NCI-H2227 (cell line): ENCODE data around the gene LIPC.
A peak's percentile ranks its signal among the peaks of the same experiment; 100 is the strongest.

ENCODE experiments used
- DNase-seq: peaks from one replicate; lab custom pipeline; 2025; ENCODE audit not compliant: unreplicated experiment; lab: John Stamatoyannopoulos, UW

LIPC gene

DNA sequence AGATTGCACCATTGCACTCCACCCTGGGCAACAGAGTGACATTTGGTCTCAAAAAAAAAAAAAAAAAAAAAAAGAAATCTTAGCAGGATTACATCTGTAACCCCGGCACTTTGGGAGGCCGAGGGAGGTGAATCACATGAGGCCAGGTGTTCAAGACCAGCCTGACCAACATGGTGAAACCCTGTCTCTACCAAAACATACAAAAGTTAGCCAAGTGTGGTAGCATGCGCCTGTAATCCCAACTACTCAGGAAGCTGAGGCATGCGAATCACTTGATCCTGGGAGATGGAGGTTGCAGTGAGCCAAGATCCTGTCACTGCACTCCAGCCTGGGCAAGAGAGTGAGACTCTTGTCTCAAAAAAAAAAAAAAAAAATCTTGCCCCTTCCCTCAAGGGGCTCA is 40.4 kb downstream of the LIPC start:
- DNase-seq, result no peak

DNA sequence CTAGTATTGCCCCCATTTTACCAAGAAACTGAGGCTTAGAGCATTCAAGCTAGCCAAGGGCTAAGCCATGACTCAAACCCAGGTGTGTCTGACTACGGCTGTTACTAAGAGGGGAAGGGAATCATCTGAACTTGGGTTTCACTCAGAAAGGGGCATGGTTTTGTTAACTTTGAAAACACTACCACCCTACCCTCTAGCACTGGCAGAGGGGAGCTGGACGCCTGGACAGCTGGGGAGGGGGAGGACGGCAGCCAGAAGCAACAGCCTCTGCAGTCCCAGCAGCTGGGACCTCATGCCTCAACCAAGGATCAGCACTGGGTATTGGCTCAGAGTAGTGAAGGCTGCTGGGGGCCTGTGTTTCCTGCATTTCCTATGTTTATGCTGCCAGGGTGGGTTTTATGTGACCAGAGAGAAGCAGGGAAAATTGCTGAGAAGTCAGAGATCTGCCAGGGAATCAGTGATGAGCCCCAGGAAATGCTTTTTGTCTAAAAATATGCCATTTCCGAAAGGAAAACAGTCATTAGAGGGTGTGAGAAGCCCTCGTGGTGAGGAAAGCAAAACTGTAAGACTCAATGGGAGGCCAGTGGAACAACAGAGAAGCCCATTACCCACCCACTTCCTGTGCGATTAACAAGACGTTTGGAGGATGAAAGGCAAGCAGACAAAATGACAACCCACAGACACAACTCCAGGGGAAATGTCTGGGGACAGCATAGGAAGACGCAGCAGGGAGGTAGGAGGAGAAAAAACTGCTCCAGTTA is 41.2 kb downstream of the LIPC start:
- DNase-seq, result peak; percentile 51

DNA sequence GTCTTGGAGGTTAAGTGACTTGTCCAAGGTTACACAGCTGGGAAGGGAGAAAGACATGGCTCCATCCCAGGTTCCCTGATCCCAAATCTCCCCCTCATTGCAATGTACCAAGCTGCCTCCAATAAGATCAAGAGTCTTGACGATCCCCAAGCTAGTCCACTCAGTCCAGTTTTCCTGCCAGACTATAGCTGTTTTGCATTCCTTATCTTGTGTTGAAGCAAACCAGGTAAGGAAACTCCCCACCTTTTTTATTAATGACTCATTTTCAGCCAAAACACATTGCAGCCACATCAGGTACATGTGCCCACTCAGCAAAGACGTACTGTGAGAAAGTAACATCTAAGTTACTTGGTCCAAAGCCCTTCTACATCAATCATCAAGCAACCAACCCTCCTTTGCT is 41.9 kb downstream of the LIPC start:
- DNase-seq, result no peak

DNA sequence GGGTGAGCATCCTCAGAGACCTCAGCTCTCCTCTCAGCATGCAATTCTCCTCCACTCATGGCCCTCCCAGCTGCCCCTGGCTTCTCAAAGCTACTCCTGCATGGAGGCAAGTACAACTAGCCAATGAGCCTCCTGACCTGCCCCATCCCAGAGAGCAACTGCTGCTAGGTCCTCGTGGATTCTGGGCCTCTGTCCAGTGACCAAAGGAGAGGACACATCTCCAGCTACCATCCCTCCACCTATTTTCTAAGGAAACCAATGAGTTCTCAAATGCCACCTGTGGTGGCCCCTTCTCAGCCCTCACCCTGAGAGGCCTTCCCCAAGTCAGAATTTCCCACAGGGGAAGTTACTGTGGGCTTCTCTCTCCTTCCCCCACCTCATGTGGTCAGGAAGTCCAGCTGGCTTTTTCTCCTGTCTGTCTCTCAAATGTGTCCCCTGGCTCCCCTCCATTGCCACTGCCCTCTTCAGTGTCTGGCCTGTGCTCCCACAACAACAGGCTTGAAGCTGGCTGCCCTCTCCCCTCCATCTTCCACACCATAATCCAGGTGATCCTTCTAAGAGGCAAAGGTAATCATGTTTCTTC is 43.0 kb downstream of the LIPC start:
- no peak for DNase-seq

DNA sequence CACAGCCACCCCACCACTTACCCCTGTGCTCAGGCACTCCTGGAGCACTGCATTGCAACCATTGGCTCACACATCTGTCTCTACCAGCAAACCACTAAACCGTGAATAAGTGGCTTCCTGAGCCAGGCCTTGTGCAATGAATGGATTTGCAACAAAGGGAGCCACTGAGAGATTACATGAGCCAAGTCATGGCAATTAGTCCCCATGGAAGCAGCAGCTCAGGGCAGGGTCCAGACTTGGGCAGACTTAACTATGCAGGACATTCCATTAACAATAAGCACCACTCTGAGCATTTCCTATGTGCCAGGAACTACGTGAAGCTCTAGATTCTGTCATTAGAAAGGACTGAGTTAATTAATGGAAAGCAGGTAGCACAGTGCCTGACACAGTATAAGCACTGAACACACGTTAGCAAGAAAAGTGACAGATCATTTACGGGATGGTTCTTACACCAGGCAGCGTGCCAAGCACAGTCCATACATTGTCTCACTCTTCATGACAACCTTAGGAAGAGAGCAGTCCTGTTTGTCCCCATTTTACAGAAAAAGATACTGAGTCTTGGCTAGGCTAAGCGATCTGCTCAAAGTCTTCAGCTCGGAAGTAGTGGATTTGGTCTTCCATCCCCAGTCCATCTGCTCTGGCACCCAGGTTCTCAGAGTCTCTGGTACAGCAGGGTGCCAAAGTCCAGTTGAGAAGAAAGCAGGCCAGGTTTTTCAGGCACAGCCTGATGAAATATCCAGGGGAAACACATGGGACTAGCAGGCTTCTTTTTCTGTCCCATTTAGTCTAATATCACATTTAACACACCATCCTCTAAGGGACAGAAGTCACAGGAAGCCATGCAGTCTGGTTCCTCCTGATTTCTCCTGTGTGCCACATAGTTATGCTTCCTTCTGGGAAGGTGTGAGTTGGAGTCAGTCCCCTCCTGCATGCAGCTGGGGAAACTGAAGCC is 44.1 kb downstream of the LIPC start:
- no peak for DNase-seq

DNA sequence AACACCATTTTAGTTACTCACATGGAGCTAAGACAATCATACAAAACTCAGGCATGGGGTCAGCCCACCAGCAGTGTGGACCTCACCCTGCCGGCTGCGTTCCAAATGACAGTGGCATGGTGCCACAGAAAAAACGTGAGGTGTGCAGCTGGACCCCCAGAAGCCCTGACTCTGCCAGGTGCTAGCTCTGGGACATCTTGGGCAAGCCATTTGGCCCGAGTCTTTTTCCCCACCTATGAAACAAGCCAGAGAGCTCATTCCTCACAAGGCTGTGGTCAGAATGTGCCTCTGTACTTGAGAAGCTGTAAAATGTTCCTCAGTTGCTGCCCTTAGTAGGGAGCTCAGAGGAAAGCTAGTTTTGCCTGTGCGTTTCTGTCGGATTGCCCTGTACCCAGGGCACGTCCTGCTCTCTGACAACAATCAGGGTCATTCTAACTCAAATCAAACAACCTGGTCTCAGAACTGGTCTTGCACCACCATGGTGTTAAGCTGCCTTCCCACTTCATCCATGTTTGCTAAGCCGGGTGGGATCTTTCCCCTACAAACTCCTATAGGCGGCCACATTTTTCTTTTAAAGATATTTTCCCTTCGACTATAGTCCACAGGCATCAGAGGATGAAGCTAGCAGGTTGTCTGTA is 44.9 kb downstream of the LIPC start:
- no peak for DNase-seq

DNA sequence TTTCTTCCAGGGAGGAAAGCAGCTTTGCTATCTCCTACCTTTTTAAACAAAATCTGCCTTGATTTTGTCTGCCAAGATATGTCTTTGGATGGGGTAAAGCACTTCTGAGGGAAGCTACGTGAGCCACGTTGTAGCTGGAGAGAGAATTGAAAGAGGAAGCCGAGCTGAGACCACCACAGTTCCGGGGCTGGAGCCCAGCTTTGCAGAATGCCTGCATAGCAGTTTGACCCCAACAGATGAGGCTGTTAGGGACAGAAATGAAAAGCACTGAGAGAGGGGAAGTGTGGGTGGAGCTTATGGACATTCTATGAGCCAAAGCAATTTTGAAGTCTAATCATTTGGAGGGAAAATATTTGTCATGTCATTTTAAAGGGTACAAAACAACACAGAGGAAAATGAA is 45.4 kb downstream of the LIPC start:
- DNase-seq, result no peak

DNA sequence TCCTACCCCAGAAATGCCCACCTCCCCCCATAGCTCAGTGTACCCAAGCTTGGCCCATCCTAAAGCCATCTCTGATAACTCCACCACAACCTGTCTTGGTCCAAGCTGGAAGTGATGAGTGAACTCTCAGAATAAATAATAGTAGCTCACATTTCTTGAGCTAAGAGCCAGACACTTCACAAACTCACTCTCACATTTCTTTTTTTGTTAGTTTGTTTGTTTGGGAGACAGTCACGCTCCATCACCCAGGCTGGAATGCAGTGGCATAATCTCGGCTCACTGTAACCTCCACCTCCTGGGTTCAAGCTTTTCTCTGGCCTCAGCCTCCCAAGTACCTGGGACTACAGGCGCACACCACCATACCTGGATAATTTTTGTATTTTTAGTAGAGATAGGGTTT is 46.2 kb downstream of the LIPC start:
- no peak for DNase-seq

DNA sequence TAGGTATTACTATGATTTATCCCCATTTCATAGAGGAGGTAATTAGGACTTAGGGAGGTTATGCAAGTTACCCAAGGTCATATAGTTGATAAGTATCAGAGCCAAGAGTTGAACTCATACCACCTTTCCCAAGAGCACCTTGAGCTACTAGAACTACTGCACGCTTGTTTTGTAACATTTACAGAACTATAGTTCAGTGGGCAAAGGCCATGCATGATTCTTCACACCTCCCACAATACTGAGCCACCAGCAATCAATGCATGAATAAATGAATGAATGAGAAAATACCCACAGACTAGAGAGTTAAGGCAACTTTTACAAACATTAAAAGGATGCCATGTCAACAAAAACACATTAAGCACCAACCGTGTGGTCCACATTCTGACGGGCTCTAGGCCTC is 46.8 kb downstream of the LIPC start:
- no peak for DNase-seq

DNA sequence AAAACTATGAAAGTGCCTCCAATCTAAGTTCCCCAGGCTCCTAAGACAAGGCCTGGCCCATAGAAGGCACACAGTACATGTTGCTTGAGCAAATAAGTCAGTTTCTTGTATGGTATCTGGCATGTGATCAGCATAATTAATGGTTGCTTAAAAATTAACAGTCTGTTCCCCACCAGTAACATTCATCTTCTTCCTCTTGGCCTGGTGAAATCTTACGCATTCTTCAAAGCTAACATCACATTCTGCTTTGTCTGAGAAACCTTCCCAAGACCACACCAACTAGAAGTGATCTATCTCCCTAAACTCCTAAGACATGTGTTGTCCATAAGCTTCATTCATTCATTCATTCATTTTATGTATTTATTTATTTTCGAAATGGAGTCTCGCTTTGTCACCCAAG is 48.1 kb downstream of the LIPC start:
- DNase-seq, result no peak

DNA sequence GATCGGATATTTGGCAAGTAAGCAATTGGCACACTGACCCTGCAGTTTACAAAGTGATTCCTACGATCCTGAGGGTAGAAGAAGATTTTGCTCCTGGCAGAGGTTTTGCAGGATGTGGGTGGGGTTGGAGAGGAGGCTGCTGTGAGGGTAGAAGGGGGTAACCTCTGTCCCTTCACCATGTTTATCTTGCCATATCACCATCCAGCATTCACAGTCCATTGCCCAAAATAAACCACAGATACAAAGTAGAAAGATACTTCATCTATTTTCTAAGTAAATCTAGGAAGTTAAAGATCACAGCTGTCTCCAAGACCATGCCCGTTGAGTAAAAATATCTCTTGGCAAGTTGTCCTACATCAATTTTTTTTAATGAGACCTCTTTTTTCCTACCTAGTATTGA is 51.6 kb downstream of the LIPC start:
- DNase-seq, result no peak

DNA sequence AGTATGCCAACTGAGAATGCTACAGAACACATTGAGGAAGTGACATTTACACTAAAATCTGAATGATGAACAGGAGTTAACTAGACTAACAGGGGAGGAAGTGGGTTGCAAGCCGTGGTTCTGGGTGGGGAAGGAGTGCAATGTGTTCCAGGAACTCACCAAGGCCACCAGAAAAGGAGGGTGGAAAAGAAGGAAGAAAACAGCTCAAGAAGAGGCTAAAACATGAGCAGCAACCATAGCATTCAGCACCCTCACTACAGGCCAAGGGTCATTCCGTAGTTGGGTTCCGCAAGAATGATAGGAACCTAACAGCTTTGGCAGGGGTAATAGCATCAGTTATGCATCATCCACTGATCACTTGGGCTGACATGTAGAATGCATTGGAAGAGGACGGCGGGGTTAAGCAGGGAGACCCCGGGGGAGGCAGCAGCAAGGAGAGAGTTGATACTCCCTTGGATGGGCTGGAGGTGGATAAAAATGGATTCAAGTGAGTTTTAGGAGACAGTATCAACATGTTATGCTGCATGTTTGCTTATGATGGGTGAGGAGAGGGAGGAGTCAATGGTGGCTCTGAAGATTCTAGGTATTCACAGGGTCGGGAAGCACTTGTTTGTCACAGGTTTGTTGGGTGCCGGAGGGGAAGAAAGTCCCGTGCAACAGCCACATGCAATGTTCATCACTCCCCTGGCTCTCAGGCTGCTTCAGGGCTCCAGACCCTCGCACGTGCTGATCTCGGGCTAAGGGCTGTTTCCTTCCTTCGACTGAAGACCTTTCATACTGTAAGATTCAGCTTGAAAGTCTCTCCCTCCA is 53.2 kb downstream of the LIPC start:
- no peak for DNase-seq

DNA sequence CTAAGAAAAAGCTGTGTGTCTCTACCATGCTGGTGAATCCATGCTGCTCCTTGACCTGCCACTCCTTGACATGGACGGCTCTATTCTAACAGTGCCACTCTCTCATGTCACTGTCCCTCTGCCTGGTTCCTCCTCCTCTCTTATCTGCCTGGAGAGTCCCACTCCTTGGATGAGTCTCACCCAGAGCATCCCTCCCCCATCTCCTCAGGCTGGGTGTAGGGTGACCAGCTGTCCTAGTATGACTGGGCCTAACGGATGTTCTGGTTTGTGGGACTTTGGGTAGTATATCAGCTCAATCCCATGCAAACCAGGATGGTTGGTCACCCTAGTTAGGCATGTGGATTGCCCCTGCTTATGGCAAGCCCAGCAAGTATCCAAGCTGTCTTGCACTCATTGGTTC is 54.3 kb downstream of the LIPC start:
- DNase-seq, result no peak

DNA sequence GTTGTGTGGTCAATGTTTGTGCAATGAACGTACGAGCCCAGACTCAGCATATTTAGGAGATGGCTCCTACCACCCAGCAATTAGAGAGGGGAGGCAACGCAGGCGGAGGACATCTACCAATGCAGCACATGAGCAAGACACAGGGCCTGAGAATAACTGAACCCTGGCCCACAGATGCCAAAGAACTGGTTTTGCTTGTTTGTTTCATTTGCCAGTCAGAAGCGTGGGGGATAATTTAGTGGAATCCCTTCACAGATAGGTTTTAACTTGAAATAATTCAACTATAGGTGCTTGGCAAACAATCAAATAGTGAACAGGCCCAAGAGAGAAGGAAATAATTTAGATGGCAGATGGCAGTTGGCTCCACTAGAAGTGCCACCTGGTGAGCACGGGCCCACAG is 54.8 kb downstream of the LIPC start:
- DNase-seq, result no peak

DNA sequence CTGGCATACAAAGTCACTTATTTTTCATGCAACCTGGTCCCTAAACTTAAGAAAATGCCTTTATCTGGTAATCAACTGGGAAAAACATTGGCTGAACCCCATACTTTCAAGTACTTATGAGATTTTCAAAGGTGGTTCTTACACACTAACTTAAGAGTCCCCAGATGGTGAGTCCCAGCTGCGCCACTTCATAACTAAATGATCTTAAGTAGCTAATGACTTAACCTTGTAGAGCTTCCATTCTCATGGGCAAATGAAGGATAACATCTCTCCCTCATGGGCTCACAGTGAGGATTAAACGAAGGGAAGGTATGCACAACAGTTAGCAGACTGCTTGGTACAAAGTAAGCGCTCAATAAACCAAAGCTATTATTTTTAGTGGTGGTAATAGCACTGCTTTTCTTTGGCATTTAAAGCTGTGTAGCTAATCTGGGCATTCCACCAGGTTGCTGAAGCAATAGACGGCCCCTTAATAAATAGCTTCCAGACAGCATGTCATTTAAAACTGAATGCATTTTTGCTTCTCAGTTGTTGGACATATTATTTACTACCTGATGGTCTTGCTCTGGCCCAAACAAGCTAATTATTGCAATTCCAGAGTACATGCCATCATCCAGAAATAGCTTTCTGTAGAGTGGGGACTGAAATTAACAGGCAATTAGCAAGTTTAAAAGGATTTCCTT is 55.4 kb downstream of the LIPC start:
- DNase-seq, result peak; percentile 45

DNA sequence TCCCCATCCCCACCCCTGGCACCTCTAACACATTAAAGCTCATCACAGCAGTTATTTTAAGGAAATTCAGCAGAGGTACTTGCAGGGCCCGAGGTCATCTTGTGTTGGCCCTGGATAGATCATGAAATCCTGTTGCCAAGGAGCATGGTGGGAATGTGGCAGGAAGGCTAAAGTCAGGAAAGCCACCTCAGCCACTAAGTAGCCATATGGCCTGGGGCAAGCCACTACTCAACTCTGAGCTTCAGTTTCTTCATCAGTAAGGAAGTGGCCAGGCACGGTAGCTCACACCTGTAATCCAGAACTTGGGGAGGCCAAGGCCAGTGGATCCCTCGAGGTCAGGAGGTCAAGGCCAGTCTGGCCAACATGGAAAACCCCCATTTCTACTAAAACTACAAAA is 55.9 kb downstream of the LIPC start:
- no peak for DNase-seq

DNA sequence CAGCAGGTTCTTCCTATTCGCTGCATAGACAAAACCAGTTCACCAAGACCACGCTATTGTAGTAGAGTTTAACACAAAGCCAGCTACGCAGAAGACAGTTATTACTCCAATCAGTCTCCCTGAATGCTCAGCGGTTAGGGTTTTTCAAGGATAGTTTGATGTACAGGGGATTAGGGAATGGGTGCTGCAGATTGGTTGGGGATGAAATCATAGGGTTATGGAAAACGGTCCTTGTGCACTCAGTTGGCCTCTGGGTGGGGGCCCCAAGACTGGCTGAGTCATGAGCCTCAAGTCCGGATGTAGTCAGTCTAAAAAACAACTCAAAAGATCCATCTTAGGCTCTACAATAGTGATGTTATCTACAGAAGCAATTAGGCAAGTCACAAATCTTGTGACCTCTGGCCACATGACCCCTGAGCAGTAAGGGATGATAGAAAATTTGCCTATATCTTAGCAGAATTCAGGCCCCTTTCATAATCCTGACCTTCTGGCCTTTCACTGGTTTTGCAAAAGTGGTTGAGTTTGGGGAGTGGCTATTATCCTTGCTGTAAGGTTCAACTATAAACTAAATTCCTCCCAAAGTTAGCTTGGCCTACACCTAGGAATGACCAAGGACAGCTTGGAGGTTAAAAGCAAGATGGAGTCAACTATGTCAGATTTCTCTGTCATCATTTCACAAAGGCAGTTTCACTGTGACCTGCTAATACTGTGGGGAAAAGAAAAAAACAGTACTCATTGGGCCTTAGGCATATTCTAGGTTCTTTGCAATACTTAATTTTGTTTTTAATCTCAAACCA is 57.7 kb downstream of the LIPC start:
- no peak for DNase-seq

DNA sequence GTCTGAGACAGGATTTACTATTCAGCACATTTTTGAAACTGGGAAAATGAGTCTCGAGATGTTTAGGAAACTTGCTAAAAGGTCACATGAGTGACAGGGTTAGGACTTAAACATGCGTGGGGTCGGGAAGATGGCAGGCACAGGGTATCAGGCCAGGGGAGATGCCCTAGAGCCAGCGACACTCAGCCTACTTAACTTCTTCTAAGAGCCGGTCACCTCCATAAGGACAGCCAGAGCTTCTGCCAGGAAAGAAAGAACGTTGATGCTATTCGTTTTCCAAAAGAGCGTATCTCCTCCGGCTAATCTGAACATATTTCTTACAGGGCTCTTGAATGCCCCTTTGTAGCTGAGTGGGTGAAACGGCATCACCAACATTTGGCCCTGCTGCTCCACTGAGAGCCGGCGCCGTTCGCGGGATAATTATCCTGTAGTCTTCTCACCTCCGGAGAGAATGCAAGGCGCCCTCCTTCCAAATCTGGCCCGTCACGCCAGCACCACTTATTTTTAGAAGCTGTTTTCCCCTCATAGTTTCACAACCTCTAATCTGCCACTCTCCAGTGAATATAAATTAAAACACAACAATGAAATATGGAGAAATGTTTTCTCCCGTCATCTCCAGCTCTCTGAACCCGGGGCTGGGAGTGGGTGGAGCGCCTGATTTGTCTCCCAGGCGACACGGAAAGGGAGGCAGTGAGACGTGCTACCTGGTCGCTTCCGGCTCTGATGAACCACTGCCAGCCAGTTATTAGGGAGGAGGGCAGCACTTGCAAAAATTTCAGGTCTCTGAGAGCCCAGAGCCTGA is 58.5 kb downstream of the LIPC start:
- DNase-seq, result peak; percentile 44
